ENCODE results near the gene CXCL11.
"Not testable (repeated sequence)": the region's sequence is repeated elsewhere in the genome, so short reads cannot be mapped to it uniquely, and the experiment has no call there.

The CXCL11 gene

DNA sequence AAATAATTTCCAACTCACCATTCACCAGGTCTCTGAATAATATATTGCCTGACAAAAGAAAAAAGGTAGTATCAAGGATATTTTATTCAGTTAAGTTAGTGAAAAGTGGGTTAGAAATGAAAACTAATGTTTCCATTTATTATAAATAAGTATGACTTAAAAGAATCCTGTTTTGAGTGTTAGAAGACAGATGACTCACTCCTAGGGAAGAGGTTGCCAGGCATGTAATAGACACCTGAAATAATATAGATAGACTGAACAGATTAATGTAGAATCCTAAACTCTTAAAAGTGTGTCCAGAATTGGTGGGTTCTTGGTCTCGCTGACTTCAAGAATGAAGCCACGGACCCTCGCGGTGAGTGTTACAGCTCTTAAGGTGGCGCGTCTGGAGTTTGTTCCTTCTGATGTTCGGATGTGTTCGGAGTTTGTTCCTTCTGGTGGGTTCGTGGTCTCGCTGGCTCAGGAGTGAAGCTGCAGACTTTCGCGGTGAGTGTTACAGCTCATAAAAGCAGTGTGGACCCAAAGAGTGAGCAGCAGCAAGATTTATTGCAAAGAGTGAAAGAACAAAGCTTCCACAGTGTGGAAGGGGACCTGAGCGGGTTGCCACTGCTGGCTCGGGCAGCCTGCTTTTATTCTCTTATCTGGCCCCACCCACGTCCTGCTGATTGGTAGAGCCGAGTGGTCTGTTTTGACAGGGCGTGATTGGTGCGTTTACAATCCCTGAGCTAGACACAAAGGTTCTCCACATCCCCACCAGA, 6.5 kb upstream of the CXCL11 start:
- DNase-seq (ENCODE audit: low read depth); in situ Hi-C loops (cut with HindIII; ENCODE audit: low sequenced_read_pairs); H3K4me3 ChIP-seq (ENCODE audit: low read depth, low read length): not testable (repeated sequence)

DNA sequence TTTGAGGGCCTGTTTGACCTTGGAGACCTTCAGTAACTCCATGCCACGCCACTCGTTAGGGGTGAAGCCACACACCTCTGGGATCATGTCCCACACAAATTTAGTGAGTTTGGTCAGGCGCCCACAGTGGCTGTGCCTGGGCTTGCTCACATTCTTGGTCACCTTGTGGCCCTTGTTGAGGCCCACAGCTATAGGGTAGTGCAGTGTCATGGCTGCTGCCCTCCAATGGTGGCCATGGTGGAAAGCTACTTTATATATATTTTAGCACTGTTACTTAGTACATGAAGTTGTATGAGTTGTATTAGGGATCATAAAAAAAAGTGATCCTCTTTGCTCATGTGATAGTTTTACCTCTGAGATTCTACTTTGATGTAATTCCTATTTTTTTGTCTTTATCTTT, 985 bp upstream of the CXCL11 start:
- in situ Hi-C loops (cut with HindIII; ENCODE audit: low sequenced_read_pairs) = no loop called here
- DNase-seq (ENCODE audit: low read depth) = no peak
- H3K4me3 ChIP-seq (ENCODE audit: low read depth, low read length) = no peak overlapping the region
- TF ChIP-seq, protein P1, sequence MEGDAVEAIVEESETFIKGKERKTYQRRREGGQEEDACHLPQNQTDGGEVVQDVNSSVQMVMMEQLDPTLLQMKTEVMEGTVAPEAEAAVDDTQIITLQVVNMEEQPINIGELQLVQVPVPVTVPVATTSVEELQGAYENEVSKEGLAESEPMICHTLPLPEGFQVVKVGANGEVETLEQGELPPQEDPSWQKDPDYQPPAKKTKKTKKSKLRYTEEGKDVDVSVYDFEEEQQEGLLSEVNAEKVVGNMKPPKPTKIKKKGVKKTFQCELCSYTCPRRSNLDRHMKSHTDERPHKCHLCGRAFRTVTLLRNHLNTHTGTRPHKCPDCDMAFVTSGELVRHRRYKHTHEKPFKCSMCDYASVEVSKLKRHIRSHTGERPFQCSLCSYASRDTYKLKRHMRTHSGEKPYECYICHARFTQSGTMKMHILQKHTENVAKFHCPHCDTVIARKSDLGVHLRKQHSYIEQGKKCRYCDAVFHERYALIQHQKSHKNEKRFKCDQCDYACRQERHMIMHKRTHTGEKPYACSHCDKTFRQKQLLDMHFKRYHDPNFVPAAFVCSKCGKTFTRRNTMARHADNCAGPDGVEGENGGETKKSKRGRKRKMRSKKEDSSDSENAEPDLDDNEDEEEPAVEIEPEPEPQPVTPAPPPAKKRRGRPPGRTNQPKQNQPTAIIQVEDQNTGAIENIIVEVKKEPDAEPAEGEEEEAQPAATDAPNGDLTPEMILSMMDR (IDR thresholded peaks at IDR 0.05; ENCODE audit: low read depth, low read length, missing control alignments) = no peak

DNA sequence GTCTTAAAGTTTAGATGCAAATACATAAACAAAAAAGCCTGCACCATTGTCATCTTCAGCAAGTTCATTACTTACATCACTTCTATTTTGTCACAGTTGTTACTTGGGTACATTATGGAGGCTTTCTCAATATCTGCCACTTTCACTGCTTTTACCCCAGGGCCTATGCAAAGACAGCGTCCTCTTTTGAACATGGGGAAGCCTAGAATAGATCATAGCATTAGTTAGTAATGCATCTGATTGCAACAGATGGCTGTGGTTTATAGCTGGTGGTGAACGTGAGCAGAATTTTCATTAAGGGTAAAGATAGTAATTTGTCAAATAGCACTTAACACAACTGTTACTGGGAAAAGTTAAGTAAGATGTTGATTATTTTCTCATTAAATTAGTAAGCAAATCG, 729 bp downstream of the CXCL11 start:
- H3K4me3 ChIP-seq (ENCODE audit: low read depth, low read length) = no peak overlapping the region
- in situ Hi-C loops (cut with HindIII; ENCODE audit: low sequenced_read_pairs) = no loop called here
- TF ChIP-seq, protein P1 (IDR thresholded peaks at IDR 0.05; ENCODE audit: low read depth, low read length, missing control alignments) = no peak
- no peak for DNase-seq (ENCODE audit: low read depth)

DNA sequence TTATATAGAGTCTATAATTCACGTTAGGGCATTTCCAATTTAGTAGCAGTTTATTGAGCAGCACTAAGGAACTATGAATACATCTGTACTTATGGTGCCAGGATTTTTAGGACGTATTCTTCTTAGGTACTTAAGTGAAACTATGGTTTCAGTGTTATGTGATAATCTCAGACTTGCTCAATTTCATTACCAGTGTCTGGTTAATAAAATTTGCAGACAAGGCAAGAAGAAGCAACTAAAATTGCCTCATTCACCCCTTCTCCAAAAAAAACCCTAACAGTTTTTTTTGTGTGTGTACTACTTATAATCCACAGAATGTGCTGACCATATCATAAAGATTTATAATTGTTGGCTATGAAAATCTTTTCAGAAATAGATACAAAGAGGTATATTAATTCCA, 6.6 kb downstream of the CXCL11 start:
- TF ChIP-seq, protein P1 (IDR thresholded peaks at IDR 0.05; ENCODE audit: low read depth, low read length, missing control alignments) = no peak
- in situ Hi-C loops (cut with HindIII; ENCODE audit: low sequenced_read_pairs) = no loop called here
- no peak overlapping the region for H3K4me3 ChIP-seq (ENCODE audit: low read depth, low read length)
- DNase-seq (ENCODE audit: low read depth) = no peak

DNA sequence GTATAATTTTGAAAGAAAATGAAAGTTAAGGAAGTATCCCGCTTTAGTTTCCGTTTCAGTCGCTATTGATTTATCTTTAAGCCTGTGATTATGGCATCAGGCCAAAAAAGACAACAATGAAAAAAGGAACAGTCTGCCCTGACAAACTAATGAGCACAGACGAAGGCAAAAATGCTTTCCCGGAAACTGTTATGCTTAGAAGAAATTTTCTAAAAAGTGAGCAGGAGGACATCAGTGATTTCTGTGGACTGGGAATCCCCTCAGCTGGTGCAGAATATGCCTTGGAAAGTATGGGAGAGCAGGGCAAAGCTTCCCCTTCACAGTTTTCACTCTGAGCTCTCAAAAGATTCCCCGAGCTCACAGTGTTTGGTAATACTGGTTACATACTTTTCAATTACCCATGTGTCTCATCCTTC, 7.5 kb downstream of the CXCL11 start:
- DNase-seq (ENCODE audit: low read depth) = no peak
- TF ChIP-seq, protein P1 (IDR thresholded peaks at IDR 0.05; ENCODE audit: low read depth, low read length, missing control alignments) = no peak
- no peak overlapping the region for H3K4me3 ChIP-seq (ENCODE audit: low read depth, low read length)
- in situ Hi-C loops (cut with HindIII; ENCODE audit: low sequenced_read_pairs) = no loop called here

DNA sequence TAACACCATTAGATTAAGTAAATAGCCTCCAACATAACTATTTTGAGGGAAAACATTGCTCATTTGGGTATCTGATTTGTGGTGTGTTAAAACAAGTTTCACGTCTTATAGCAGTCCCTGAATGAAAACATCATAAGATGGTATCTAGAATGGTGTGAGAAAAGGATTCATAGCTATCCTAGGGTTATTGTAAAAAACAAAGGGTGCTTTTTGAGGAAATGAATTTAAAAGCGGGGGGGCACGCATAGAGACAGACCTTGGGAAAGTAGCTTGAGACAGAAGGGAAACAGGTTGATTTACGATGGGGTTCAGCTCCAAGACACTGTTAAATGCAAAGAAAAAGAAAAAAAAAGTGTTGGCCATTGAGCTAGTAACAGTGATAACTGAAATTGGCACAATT, 11.8 kb downstream of the CXCL11 start:
- no peak overlapping the region for H3K4me3 ChIP-seq (ENCODE audit: low read depth, low read length)
- TF ChIP-seq, protein P1 (IDR thresholded peaks at IDR 0.05; ENCODE audit: low read depth, low read length, missing control alignments) = no peak
- no peak for DNase-seq (ENCODE audit: low read depth)
- in situ Hi-C loops (cut with HindIII; ENCODE audit: low sequenced_read_pairs) = no loop called here

DNA sequence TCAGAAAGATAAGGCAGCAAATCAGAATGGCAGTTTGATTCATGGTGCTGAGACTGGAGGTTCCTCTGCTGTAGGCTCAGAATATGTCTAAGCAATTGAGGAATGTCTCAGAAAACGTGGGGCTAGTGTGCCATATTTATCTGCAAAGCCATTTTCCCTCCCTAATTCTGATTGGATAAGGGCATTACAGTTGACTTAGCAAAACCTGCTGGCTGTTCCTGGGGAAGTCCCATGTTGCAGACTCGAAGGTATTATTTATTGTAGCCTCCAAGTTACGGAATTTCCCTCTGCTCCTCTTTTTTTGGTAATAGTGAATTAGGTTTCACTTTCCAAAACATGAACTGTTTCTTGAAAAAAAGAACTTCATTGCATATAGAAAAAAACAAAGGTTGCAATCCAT, 12.5 kb downstream of the CXCL11 start, which contains the start of gene CXCL10:
TSS of gene CXCL10 (minus strand) at position 109 of the 400 bp plus-strand sequence. CDS start at position 43, 66 bp downstream.
- H3K4me3 ChIP-seq (ENCODE audit: low read depth, low read length) = no peak within 1 kb of the TSS
- in situ Hi-C loops (cut with HindIII; ENCODE audit: low sequenced_read_pairs) = no loop called here

More for the DNA sequence above, 12.5 kb downstream of the CXCL11 start, which contains the start of gene CXCL10:
- TF ChIP-seq, protein P1 (IDR thresholded peaks at IDR 0.05; ENCODE audit: low read depth, low read length, missing control alignments) = no peak
- no peak for DNase-seq (ENCODE audit: low read depth)
